K562 (cell line): ENCODE data around the gene ZNF845. TPM values are rescaled to one million over a fixed set of nuclear protein-coding genes. Genes with fewer than 3 reads are reported as not detected.
"Not testable (repeated sequence)": the region's sequence is repeated elsewhere in the genome, so short reads cannot be mapped to it uniquely, and the experiment has no call there.

Experiments
- ATAC-seq: fragments of 200-7000 bp; cut with Tn5 transposase; 3 replicates; pipeline ENCODE4 v1.9.1; 2020; ENCODE audit warnings: moderate library complexity
- BruUV-seq: library from RNA; stranded (reverse); fragments of 400-500 nt; replicated peaks from 2 replicates; lab custom pipeline; 2021; lab: Mats Ljungman, UMichigan
- CTCF ChIA-PET: fragments of 300-600 bp; formaldehyde crosslinking; extraction: SDS; loops from one replicate; lab custom pipeline; 2021; ENCODE audit warnings: low intra/inter-chr PET ratio; lab: Yijun Ruan, JAX
- POLR2A ChIA-PET: fragments of 300-600, 350-650 bp; sonication (Branson Sonifier 250); formaldehyde crosslinking; extraction: SDS; loops from one replicate; lab custom pipeline; 2021; ENCODE audit warnings: antibody characterized with exemption, inconsistent platforms; lab: Yijun Ruan, JAX
- DNase-seq, 4 experiments: peaks; one replicate each; pipeline versions ENCODE4 v3.0.0 to v3.0.0-alpha.2; 2011 to 2018; ENCODE audit warnings: low spot score in 3 of 4, mixed read lengths in 3 of 4; ENCODE audit errors: extremely low read depth in 1 of 4
- FAIRE-seq: peaks from 2 replicates; lab custom pipeline; 2011; peaks lifted over from hg19 to GRCh38; lab: Jason Lieb, UNC
- H2AFZ ChIP-seq: 2 replicates; pipeline ENCODE4 v1.6.0; 2011; ENCODE audit warnings: low read depth, low read length, control low read depth, inconsistent platforms
- H3K27ac ChIP-seq: fragments of 200-600 bp; 3 replicates; pipeline ENCODE4 v1.8.0; 2011; ENCODE audit warnings: low read depth, mild to moderate bottlenecking, control low read depth, inconsistent platforms, low read length, moderate library complexity, mixed read lengths; ENCODE audit errors: extremely low read depth
- H3K27me3 ChIP-seq, 2 experiments: fragments of 300-600 bp in 1 of 2; 2 replicates in 1 of 2; 3 replicates in 1 of 2; pipeline versions ENCODE4 v1.6.0 to v1.8.0; 2011; ENCODE audit warnings: inconsistent platforms in 2 of 2, low read length in 2 of 2, mild to moderate bottlenecking in 1 of 2, mixed read lengths in 1 of 2, moderate library complexity in 1 of 2; ENCODE audit not compliant: control insufficient read depth in 2 of 2, insufficient read depth in 2 of 2
- H3K36me3 ChIP-seq: fragments of 300-600 bp; 3 replicates; pipeline ENCODE4 v1.8.0; 2011; ENCODE audit warnings: mild to moderate bottlenecking, low read length, inconsistent platforms; ENCODE audit not compliant: control insufficient read depth, insufficient read depth
- H3K4me1 ChIP-seq, 2 experiments: fragments of 200-600 bp in 1 of 2; replicated peaks in 1 of 2; 2 replicates in 1 of 2; 3 replicates in 1 of 2; pipeline versions ENCODE4 v1.5.1 to v1.8.0; 2011; ENCODE audit warnings: inconsistent platforms in 2 of 2, low read length in 2 of 2, mild to moderate bottlenecking in 1 of 2, mixed read lengths in 1 of 2, moderate library complexity in 1 of 2; ENCODE audit not compliant: control insufficient read depth in 2 of 2, insufficient read depth in 2 of 2
- H3K4me2 ChIP-seq: 2 replicates; pipeline ENCODE4 v1.6.1; 2011; ENCODE audit warnings: low read length, control low read depth, inconsistent platforms, mixed read lengths; ENCODE audit not compliant: insufficient read depth
- H3K4me3 ChIP-seq: fragments of 200-600 bp; sonication (generic), shearing (Covaris generic); 2 replicates; pipeline ENCODE4 v1.5.1; 2016; ENCODE audit warnings: control low read depth, inconsistent platforms
- H3K79me2 ChIP-seq: fragments of 200-600 bp; 3 replicates; pipeline ENCODE4 v1.8.0; 2011; ENCODE audit warnings: low read length, inconsistent platforms; ENCODE audit not compliant: control insufficient read depth, insufficient read depth
- H3K9ac ChIP-seq, 2 experiments: 2 replicates each; pipeline versions ENCODE4 v1.6.0 to v1.6.1; 2011; ENCODE audit warnings: low read depth in 2 of 2, low read length in 2 of 2, control low read depth in 1 of 2, inconsistent platforms in 1 of 2, mild to moderate bottlenecking in 1 of 2, mixed read lengths in 1 of 2; ENCODE audit not compliant: insufficient read depth in 1 of 2
- H3K9me1 ChIP-seq: one replicate; pipeline ENCODE4 v1.6.0; 2011; ENCODE audit warnings: inconsistent platforms, mild to moderate bottlenecking, low read length, moderate library complexity; ENCODE audit not compliant: control insufficient read depth, insufficient read depth
- H3K9me3 ChIP-seq: replicated peaks from 2 replicates; pipeline ENCODE4 v1.5.1; 2011; ENCODE audit warnings: low read depth, low read length, inconsistent platforms; ENCODE audit not compliant: control insufficient read depth, insufficient read depth
- H4K20me1 ChIP-seq: replicated peaks from 2 replicates; pipeline ENCODE4 v1.6.1; 2011; ENCODE audit warnings: low read length, inconsistent platforms, mixed read lengths; ENCODE audit not compliant: control insufficient read depth, insufficient read depth
- HDGF ChIP-seq: fragments of 450-650 bp; IDR thresholded peaks from 2 replicates; pipeline ENCODE4 v1.6.1; 2016
- OTX1 ChIP-seq: fragments of 450-650 bp; formaldehyde crosslinking; IDR thresholded peaks from 2 replicates; pipeline ENCODE4 v1.4.0; 2022; ENCODE audit warnings: mild to moderate bottlenecking
- WGBS: fragments of 100-300 bp; shearing (Covaris generic); methylation state at CpG from one replicate; pipeline ENCODE4 v1.1.6; 2016; ENCODE audit warnings: low coverage, mixed read lengths; ENCODE audit not compliant: insufficient coverage; ENCODE audit errors: missing lambda C conversion rate; 5-methylcytosine and 5-hydroxymethylcytosine counted together
- in situ Hi-C: fragments of 300-500 bp; cut with MboI; formaldehyde crosslinking; loops from 4 replicates; pipeline ENCODE4 v1.15.0; 2018; ENCODE audit warnings: inconsistent platforms, mixed read lengths
- intact Hi-C: fragments of 100-400 bp; cut with micrococcal nuclease; formaldehyde crosslinking; loops from 2 replicates; pipeline ENCODE4 v1.14.2; 2022
- polyA plus RNA-seq, 8 experiments: library from polyadenylated mRNA; depleted of rRNA in 4 of 8; stranded (reverse) in 5 of 8; unstranded in 3 of 8; fragments of >200 nt; fragmentation: Nextera tagmentation in 2 of 8; fragmentation: Illumina TruSeq in 1 of 8; extraction: Ambion mirVana in 2 of 8; extraction: Trizol in 1 of 8; gene quantifications; 2 replicates each; pipeline versions ENCODE4 v1.2.1 to v1.2.3, GENCODE V29; 2011 to 2014; ENCODE audit warnings: inconsistent platforms in 1 of 8, missing spikeins in 1 of 8
- total RNA-seq, 7 experiments: library from RNA; depleted of rRNA in 6 of 7; stranded (reverse); fragments of >200 nt in 6 of 7; fragmentation: Illumina TruSeq in 2 of 7; extraction: Trizol in 2 of 7; gene quantifications; 2 replicates each; pipeline versions ENCODE4 v1.2.1 to v1.2.3, GENCODE V29; 2011 to 2021; ENCODE audit warnings: low replicate concordance in 1 of 7
- TF ChIP-seq, protein P1 (sequence below): IDR thresholded peaks from 2 replicates; pipeline ENCODE4 v1.6.1; 2016; ENCODE audit warnings: missing genetic modification characterization, missing compliant biosample characterization

Gene ZNF845
- total and polyA plus RNA-seq, 9 of the 15 experiments (the other 6 are each of a cell fraction or from before 2014, with no cell fraction given), result 1.9 to 13.2 (median 6.4) TPM

DNA sequence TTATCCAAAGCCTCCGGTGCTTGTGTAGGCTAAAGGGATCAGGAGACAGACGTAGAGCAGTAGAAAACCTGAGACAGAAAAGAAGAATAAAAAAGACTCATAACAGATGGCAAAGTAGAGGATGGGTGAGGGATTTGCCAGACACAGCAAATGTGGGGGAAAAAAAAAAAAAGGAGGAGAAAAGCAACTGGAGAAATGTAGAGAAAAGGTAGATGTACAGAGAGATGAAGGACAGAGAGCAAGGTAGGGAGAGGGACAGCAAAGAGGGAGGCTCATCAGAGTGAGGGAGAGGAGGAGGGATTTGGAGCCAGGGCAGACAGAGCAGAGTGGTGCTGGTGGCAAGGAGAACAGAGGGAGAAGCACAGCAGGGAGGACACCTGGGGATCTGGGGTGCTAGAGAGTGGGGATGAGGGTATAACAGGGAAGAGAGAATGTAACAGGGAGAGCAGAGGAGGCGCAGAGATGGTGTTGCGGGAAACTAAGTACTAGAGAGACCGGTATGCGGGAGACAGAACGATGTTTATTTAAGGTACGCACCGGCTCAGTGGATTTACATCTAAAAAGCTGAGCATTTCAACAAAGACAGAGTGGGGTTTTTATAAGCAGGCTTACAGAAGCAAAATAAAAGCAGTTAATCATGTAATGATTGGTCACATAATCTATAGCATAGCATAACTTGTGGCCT is 62.4 kb downstream of the ZNF845 start:
- H4K20me1 ChIP-seq, H3K27me3 ChIP-seq, DNase-seq, intact Hi-C loops, FAIRE-seq, H3K9me1 ChIP-seq, H3K9me3 ChIP-seq, in situ Hi-C loops, CTCF ChIA-PET: not testable (repeated sequence)
- peak; percentile 43 for ATAC-seq
- peaks cover 23% of the 10 kb centered on the region; the same call in 2 of the 3 replicates for H3K36me3 ChIP-seq
- H3K9ac ChIP-seq, result peak overlapping the region; percentile 87 to 92
- BruUV-seq, result TSS peak; percentile 62
- peaks cover 18% of the 10 kb centered on the region for H3K79me2 ChIP-seq
- H3K4me2 ChIP-seq, result peak overlapping the region; percentile 85
- 10% methylated on average over 9 of the region's 9 CpGs for WGBS
- POLR2A ChIA-PET, result interaction anchor here (1.2 kb wide), 1 partner anchor 43 kb away, joined by 3 read pairs; no protein-coding TSS in a partner anchor
- H2AFZ ChIP-seq, result peak overlapping the region; percentile 90; the same call in 1 of the 2 replicates
- TF ChIP-seq HDGF, result 0 out of 2 replicates have a peak, but pooled peaks have one; percentile 63
- 0 out of 2 replicates have a peak, but pooled peaks have one; percentile 39 for TF ChIP-seq OTX1 (CRISPR knock-in tag)
- TF ChIP-seq, protein P1, sequence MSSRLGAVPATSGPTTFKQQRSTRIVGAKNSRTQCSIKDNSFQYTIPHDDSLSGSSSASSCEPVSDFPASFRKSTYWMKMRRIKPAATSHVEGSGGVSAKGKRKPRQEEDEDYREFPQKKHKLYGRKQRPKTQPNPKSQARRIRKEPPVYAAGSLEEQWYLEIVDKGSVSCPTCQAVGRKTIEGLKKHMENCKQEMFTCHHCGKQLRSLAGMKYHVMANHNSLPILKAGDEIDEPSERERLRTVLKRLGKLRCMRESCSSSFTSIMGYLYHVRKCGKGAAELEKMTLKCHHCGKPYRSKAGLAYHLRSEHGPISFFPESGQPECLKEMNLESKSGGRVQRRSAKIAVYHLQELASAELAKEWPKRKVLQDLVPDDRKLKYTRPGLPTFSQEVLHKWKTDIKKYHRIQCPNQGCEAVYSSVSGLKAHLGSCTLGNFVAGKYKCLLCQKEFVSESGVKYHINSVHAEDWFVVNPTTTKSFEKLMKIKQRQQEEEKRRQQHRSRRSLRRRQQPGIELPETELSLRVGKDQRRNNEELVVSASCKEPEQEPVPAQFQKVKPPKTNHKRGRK (tag), result 0 out of 2 replicates have a peak, but pooled peaks have one; percentile 26
- H3K4me3 ChIP-seq, result peak overlapping the region; percentile 67
- H3K4me1 ChIP-seq, result peaks cover 8 to 12% of the 10 kb centered on the region in 2 experiments; a peak in 4 of 5 replicates
- peak overlapping the region; percentile 82; the same call in 2 of the 3 replicates for H3K27ac ChIP-seq
